Stimulated activated CD4-positive, alpha-beta T cell treated with anti-CD3 and anti-CD28 coated beads, Interleukin-1b, Interleukin-23, amount 100 ng/mL, for 48 hours (primary cell): ENCODE measurements around the gene COX7A2.

Experiments used
- DNase-seq: peaks from one replicate; pipeline ENCODE4 v3.0.0-alpha.2; 2020

The COX7A2 gene

DNA sequence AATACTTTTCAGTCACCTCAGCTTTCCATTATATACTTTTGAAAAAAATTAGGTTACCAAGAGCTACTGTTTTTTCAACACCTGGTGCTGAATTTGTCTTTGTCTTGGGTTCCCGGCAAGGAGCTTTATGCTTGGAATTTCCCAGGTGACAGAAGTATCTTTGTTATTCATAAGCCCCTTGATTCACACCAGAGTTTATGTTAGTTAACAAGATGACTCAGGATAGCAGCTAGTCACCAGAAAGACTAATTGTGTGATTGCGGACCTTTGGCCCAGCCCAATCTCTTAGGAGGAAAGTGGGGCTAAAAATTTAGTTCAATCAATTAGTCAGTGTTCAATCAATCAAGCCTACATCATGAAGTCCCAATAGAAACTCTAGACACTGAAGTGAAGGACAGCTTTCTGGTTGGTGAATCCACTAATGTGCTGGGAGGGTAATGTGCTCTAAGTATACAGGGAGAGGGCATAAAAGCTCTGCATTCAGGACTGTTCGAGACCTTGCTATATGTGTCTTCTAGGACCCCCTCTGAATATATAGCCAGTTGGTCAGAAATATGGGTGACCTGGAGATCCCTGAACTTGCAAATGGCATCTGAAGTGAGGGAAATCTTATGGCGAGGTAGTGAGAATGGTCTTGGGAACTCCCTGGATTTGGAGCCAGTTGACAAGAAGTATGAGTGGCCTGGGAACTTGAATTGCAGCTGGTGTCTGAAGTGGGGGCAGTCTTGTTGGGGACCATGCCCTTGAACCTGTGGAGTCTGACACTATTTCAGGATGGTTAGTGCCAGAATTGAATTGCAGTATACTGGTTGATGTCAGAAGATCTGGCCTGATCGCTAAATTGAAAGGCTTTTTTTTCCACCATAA lies 24.8 kb upstream of the COX7A2 start:
- no peak for DNase-seq

DNA sequence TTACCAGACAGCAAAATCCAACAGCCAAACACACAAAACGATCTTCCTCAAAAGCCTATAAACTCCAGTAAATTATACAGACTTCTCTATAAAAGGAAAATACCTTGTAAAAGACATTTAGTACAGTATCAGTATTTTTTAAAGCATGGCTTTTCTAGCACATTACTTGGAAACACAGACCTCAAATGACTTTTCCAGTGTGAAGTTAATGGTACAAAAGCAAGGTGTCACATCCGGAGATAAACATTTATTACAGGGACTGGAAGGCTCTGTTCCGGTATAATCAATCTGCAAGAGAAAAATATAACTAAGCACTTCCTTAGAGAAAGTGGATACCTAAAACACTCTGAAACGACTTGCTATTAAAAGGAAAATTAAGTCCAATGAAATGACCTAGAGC lies 23.9 kb upstream of the COX7A2 start:
- no peak for DNase-seq

DNA sequence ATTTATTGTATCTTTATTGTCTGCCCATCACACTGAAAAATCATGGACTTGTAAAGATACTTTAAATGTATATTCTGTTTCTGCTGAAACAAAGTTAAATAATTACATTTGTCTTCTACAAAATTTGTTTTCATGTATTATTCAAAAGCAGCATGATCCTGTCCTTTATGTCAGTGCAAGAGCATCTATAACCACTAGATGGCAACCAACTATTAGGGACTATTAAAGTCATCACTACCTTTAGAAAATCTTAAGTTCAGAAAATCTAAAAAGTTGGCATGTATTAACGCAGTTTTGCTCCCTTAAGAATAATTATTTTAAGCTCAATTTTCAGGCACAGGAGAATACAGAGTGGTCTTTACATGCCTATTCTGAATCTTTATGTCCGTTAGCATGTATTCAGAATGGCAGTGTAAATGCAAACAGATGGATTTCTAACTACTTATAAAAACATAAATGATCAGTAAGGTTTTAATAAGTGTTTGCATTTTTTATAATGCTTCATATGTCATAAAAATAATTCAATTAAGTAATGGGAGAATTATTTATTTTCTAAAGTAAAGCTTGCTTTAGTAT lies 23.2 kb upstream of the COX7A2 start:
- DNase-seq, result no peak

DNA sequence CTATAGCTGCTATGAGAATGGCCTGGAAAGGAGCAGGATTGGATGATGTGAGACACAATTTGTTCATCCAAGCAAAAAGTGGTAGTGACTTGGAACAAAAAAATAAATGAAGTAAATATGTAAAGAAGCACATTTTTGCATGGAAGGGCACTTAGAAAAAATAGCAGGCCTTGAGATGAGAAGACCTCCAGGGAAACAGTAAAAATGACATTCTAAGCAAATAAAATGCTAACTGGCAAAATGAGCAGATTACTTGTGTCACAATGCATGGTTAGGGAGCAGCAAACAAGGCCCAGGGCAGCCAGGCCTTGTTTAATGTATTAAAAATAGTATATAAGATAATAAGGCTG lies 19.8 kb upstream of the COX7A2 start:
- DNase-seq, result no peak

DNA sequence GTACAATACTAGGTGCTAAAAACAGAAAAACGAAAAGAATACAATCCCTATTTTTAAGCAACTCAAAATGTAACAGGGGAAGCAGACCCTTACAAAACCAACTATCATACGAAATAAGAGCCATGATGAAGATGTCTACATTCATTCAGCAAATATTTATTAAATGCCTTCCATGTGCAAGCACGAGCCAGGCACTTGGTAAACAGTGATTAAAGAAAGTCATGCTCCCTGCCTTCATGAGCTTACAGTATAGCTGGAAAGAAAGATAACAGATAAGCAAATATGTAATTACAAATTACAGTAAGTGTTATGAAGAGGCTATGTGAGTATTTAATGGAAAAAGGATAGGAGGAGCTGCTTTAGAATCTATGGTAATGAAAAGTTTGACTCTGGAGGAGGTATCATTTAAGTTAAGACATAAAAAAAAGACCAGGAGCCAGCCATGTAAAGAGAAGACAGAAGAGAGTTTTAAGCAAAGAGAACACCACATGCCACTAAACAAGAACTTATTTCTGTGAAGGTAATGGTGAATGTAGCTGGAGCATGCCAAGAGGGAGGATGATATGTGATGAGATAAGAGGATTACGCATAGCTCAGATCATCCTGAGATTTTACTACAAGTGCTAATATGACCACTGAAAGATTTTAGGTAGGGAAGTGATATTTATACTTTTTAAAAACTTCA lies 19.3 kb upstream of the COX7A2 start:
- no peak for DNase-seq

DNA sequence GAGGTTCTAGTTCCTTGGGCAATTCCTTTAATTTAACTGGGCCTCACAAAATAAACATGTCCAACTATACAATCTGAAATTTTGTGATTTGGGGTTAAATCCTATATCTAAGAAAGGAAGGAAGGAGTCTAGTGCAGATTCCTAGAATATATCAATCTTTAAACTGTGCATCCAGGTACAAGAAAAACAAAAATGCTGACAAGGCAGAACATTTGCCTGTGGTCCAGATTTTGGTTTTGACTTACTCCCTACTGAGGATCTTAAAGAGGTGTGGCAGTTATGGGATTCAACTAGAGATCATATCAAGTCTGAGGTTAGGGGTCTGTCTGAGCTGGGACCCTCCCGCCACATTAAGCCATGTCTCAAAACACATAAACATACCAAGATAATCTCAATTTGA lies 17.7 kb upstream of the COX7A2 start:
- DNase-seq, result no peak

DNA sequence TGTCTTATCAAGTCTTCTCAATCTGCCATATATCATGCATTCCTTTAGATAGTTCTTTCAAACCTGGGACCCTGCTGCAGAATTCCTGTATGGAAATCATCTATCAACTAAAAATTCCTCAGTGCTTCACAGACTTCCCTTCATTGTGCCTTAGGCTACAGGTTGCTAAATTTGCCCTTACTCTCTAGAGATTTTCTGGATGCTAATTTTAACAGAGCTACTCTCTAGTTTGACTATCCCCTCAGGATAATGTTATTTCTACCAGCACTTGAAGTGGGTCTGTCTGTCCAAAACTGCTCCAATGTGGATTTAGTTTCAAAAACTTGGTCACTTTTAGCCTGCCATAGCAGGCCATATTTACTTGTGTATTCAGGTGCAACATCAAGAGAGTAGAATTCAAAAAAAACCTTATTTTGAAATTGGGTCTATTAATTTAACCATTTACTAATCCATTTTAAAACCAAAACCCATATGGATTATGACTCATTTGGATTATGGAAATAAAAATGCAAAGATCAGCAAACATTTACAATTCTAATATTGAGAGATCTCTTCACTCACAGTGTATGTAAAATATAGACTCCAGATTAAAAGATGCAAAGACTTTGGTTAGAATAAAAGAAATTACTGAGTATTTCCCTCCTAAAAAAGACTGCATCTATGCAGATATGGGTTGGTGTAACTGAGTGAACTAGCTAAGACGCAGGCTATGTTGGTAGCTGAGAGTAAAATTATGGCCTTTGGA lies 13.9 kb upstream of the COX7A2 start:
- no peak for DNase-seq

DNA sequence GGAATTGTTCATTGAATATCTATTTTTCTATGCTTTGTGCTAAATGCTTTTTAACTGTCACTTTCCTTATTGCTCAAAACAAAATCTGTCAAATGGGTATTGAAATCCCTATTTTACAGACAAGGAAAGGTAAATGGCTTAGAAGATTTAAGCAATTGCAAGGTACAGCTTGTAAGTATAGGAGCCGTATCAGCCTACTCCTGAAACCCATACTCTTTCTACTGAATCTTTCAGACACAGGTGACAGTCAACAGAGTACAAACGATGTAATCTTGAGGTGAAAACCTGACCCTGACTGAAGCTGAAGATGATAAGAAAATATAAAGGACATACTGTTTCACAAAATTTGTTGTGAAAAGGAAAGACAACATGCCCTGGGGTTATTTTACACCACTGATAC lies 7.0 kb upstream of the COX7A2 start:
- DNase-seq, result no peak

DNA sequence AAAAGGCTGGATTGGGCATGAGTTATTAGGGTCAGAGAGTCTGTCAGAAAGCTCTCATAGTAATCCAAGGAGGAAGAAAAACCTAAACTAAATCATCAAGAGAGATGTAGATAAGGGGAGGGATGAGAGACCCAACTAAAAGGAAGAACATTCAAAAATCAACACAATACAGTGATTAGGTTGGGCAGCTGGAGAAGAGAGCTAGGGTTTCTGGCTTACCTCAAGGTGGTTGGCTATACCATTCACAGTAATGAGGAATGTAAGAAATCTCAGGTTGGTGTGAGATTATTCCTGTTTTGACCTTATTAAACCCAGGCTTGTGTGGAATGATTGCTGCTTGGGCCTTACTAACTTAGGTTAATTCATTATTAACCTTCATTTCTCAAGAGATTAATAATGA lies 6.2 kb upstream of the COX7A2 start:
- no peak for DNase-seq

DNA sequence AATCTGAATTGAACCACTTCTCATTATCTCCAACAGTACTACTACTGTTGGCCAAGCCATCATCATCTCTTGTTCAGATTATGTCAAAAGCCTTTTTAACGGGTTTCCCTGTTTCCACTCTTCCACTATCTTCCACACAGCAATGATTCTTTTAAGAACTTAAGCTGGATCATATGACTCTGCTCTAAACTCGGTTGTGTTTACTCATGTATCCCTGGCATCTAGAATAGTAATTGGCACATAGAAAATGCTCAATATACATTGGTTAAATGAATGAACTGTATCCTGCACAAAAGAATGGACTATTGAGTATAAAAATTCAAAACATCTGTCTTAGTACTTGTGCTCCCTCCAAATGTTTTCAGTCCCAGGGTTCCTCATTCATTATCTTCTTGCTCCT lies 2.8 kb upstream of the COX7A2 start:
- no peak for DNase-seq

DNA sequence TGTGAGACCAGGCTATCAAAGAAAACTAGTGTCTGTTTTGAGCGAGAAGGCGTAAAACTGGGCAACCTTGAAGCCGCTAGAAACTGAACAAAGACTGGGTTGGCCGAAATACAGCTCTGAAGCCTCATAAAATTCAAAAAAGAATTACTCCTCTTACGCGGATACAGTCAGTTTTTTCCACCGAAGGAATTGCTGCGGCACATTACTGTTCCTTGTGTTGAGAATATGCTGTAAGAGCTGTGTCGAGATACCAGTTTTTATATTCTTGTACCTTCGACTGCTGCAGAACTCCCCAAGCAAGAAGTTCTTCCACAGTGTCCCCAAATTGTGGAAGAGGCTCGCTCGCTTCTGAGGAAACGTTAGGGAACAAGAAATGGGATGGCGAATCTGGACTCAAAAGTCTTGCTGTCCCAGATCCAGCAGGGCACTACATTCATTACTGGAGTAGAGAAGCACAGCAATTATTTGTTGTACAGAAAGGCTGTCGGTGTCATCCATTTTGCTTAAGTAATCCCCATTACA lies 523 bp upstream of the COX7A2 start:
- no peak for DNase-seq

DNA sequence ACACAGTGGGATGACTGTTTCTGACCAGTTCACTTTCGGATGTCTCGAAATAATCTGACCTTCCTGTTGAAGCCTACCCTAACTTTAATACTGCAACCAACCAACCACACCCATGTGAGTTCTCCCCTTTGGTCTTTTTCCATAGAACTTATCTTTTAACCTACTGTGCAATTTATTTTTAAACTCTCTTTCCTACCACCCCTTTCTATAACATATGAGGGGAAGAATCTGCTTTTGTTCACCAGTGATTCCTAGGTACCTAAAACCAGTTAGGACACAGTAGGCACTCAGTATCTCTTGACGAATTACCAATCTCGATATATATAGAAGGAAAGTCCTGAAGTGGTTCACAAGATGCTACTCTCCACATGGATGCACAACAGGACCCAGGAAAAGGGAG lies 7.0 kb downstream of the COX7A2 start:
- DNase-seq, result no peak

DNA sequence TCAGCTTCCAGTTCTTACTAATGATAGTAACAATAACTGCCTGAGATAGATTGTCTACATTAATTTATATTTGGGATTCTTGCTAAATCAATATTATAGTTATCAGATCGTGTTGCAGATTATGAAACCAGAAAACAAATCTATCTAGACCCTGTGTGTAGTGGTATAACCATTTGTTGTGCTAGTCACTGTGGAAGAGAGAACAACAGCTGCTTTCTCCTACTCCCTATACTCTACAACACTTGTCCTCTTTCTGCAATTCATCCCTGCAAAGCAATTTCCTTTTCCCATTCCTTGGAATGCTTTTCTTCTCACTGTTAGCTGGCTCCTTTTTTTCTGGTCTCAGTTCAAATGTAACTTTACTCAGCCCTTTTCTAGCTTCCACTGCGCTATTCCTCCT lies 8.3 kb downstream of the COX7A2 start:
- no peak for DNase-seq

DNA sequence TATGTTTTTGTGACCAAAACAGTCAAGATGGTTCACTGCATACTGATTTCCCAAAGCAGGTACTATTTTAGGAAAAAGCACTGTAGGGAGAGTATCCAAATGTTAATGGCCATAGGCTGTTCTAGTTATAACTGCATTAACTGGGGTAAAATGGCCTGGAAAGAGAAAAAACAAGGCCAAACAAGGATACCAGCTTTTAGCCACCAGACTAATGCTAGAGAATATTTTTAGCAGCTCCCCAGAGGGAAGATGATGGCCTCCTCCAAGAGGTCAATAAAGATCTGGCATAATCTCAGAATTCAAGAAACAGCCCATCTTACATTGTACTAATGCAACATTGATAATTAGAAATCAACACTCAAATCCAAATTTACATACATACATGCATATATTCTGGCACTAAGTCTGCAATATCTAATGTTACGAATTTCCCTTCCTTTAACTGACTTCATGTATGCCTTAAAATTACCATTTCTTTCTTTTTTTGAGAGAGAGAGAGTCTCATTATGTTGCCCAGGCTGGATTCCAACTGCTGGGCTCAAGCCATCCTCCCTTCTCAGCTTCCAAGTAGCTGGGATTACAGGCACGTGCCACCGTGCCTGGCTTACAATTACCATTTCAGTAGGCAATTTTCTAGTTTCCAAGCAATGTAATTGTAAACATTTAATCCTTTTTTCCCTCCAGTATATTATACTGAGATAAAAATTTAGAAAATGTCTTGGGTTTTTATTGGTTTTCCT lies 9.3 kb downstream of the COX7A2 start:
- DNase-seq, result no peak

DNA sequence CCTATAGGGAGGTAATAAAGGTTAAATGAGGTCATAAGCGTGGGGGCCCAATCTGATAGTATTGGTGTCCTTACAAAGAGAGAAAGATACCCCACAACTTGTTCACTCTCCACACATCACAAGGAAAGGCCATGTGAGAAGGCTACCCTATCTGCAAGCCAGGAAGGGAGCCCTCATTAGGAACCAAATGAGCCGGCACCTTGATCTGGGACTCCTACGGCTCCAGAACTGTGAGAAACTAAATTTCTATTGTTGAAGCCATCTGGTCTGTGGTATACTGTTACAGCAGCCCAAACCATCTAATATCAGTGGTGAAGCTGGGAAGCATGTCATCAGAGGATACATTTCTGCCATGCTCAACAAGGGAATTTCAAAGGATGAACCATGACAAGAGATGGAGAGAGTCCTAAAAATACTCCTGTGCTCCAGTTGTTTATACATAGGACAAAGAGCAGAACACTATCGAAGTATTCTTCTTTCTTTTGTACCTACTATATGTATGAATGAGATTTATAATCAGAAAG lies 10.4 kb downstream of the COX7A2 start:
- no peak for DNase-seq

DNA sequence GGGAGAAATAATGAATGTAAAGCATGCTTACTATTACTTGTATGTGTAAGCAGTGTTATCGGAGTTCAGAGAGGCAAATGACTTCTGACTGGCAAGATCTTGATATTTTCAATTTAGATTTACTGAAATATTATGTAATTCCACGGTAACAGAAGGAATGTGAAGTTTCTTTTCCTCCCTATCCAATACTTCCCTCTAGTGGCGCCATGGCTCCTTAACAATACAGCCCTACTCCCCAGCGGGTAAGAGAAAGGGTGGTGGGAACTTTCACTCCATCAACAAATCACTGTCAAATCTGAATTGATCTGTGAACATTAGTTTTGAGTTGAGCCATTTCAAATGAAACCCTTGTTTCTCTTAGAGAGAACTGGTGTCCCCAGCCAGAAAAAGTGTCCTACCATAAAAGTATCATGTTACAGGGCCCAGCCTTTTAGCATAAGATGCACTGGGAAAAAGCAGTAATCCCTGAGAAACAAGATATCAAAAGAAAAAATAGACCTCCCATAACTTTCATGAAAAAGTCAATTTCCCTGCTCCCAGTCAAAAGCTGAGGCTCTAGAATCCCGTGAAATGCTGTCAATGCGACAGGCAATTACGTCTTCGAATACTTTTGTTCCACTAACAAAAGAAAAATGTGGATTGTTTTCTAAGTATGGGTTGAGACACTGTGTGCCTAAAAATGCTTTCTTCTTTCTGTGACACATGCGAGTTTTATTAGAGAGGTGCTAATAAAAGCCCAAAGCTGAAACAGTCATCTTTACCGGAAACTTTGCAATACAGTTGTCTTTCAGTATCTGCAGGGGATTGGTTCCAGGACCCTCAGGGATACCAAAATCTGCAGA lies 12.9 kb downstream of the COX7A2 start:
- DNase-seq, result no peak

DNA sequence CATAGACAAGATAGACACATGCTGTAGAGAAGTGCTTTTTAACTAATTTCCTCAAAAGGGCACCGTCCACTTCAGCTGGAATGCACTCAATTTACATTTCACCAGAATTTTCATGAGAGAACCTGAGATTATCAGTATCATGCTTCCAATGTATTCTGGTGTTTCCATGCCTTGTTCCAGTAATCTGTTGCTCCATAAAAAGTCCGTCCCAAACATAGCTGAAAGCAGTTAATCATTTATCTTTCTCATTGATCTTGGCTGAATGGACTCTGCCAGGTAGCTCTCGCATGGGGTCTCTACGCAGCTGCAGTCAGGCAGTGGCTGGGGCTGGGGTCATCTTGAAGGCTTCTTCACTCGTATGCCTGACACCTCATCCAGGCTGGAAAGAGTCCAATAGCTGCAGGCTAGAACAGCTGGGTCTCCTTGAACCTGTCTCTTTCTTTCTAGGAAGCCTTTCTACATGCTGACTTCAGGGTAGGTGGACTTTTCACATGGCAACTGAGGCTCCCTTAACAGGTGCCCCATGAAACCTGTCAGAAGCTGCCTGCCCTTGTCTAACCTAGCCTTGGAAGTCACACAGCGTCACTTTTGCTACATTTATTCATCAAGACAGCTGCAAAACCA lies 19.2 kb downstream of the COX7A2 start:
- DNase-seq, result no peak

DNA sequence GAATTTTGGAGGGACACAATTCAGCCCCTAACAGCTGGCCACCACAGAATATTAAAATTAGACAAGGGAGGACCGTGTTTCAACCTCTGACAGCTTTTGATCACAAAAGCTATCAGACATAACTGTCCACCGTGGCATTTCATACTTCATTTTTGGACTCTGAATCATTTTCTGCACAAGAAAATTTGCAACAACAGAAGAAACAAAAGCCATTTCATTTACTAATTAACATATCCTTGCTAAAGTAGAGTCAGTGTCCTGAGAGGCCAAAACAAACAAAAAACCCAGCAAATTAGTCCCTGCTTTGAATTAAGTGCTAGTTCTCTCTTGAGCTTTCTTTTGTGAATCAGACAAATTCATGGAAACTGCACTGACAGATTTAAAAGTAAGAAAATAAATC lies 20.2 kb downstream of the COX7A2 start:
- no peak for DNase-seq

DNA sequence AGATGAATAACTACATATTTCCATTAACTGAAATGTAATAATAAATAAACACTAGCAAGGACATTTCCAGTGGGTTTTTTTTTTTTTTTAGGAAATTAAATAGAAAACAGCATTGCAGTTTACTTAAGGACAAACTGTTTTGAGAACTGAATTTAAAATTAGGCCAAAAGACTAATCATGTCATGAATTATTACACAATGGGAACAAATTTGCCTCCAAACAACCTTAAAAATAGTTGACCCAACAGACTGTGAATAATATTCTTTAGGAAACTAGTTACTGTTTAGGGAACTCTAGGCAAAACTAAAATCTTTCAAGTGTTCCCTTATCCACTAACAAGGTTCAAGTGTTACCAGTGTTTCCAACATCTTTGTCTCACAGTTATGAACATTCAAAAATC lies 21.3 kb downstream of the COX7A2 start:
- DNase-seq, result no peak

DNA sequence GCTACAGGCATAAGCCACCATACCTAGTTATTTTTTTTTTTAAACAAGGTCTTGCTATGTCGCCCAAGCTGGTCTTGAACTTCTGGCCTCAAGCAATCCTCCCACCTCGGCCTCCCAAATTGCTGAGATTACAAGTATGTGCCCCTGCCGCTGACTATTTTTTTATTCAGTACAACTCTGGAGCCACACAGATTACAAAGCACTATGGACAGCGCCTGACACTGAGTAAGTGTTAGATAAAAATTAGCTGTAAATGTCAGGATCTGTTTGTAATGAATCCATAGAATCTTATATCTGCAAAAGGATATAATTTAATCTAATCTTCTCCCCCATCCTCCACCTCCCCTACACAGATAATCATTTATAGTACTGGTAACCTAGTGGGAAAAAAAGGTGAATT lies 22.5 kb downstream of the COX7A2 start:
- no peak for DNase-seq

DNA sequence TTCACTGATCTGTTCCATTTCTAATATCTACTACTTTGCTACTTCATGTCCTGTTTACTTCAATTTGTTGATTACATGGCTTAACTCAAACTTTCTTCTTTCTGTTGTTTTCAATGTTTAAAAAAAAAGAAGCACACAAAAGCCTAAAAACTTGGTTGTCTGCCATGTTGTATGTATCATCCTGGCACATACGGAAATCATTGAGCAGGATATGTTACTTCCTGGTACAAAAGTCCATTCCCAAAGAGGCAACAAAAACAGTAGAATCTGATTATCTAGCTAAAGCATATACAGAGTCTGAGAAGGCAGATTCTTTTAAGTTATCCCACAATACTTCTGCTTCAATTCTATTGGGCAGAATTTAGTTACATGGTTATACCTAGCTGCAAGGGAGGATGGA lies 23.2 kb downstream of the COX7A2 start:
- no peak for DNase-seq
